Stimulated activated CD4-positive, alpha-beta T cell treated with anti-CD3 and anti-CD28 coated beads, TNF-alpha, amount 100 ng/mL, for 24 hours (primary cell): Measurements from ENCODE around the gene ULK1.
A peak's percentile ranks its signal among the peaks of the same experiment; 100 is the strongest.
"Not testable (repeated sequence)": the region's sequence is repeated elsewhere in the genome, so short reads cannot be mapped to it uniquely, and the experiment has no call there.

ENCODE experiments used
- DNase-seq, 3 experiments: peaks; one replicate each; pipeline ENCODE4 v3.0.0-alpha.2; 2020; ENCODE audit warnings: low read depth in 3 of 3

The ULK1 gene

DNA sequence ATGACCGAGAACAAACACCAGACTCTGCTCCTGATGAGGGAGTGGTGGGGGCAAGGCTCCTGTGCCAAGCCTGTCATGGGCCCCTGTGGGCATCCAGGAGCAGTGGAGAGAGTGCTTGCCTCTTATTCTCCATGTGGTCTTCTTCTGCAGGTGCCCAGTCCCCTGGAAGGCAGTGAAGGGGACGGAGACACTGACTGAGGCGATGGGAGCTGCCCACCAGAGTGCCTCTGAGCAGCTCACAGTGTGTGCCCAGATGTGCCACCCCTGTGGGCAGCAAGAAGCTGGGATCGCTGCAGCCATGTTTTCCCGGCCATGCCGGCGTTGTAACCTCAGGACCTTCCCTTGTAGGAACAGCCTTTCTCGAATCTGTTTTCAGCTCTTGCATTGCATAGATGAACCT, 49.0 kb downstream of the ULK1 start:
- DNase-seq, result no peak

DNA sequence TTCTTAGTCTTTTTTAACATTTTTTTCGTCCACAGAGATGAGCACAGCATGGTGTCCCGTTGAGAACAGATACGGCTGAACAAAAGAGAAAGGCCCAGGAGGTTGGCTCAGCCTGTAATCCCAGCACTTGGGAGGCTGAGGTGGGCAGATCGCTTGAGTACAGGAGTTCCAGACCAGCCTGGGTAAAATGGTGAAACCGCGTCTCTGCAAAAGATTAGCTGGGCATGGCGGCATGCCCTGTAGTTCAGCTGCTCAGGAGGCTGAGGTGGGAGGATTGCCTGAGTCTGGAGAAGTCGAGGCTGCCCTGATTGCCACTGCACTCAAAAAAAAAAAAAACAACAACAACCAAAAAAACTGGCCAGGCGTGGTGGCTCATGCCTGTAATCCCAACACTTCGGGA, 49.5 kb downstream of the ULK1 start:
- no peak for DNase-seq

DNA sequence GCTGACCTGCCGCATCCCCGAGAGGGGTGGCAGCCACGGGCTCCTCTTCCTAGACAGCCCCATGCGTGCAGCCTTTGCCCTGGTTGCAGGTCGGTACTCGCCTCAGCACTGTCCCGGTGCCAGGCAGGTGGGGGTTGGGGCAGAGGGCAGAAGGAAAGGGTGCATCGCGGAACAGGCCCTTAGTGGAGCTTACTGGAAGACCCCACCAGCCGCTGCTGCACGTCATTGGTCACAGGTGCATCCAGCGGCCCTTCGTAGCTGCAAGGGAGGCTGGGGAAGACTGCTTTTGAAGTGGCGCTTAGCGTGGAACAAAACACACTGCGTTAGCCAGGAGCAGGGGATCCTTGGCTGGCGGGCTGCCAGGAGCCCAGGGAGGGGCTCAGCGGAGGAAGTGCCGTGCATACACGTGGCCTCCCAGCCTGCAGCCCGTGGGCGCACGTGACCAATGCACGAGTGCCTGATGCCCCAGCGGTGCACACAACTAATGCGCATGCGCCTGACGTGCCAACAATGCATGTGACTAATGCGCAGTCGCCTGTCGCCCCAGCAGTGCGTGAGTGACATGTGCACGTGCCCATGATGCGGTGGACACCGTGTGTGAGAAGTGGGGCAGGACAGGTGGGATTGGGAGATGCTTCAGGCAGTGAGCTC, 50.3 kb downstream of the ULK1 start:
- no peak for DNase-seq

DNA sequence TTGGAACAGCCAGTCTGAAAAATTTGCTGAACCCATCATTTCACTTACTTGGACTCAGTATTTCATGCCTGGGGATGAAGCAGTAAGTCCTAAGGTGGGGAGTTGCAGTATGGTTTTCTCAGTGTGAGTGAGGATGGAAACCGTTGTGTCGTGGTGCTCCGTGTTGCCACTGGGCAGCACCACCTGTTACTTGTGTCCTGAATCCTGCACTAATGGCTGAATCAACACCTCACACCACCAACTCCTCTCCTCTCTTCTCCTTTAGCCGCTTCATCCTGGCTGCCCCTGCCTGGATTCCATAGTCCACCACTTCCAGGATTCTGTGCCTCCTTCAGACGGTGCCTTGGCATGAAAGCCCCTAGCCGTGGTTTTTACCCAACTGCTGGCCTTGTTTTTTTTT, 52.3 kb downstream of the ULK1 start:
- no peak for DNase-seq

DNA sequence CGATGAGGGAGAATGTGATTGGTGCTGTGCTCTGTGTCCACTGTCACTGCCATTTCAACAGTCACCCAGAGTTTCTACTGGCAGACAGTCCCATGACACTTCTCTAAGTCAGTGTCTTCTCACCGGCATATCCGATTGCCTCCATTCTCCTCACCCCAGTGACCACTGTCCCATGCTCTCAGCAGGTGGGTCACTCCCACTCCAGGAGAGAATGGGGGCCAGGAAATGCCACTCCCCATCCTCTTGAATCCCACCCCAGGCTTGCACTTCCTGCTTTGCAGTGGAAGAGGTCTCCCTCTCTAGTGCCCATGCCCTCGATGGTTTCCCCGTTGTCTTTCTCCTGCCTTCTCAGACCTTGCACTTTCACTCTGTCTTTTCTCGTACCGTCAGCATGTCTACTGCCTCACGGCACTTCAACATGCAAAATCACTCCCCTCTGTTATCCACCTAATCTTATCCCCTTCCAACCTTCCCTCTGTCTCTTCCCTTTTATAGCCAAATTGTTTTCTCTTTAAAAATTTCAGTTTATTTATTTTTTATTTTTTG, 53.1 kb downstream of the ULK1 start:
- no peak for DNase-seq

DNA sequence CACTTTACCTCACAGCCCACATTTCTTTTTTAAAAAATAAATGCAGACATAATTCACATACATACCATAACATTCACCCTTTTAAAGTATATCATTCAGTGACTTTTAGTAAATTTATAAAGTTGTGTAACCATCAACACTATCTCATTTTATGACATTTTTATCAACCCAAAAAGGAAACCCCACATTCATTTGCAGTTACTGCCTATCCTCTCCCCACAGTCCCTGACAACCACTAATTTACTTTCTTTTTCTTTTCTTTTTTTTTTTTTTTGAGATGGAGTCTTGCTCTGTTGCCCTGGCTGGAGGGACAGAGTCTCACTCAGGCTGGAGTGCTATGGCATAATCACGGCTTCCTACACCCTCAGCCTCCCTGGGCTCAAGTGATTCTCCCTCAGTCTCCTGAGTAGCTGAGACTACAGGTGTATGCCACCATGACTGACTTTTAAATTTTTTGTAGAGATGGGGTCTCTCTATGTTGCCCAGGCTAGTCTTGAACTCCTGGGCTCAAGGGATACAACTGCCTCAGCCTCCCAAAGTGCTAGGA, 53.8 kb downstream of the ULK1 start:
- DNase-seq, result no peak

DNA sequence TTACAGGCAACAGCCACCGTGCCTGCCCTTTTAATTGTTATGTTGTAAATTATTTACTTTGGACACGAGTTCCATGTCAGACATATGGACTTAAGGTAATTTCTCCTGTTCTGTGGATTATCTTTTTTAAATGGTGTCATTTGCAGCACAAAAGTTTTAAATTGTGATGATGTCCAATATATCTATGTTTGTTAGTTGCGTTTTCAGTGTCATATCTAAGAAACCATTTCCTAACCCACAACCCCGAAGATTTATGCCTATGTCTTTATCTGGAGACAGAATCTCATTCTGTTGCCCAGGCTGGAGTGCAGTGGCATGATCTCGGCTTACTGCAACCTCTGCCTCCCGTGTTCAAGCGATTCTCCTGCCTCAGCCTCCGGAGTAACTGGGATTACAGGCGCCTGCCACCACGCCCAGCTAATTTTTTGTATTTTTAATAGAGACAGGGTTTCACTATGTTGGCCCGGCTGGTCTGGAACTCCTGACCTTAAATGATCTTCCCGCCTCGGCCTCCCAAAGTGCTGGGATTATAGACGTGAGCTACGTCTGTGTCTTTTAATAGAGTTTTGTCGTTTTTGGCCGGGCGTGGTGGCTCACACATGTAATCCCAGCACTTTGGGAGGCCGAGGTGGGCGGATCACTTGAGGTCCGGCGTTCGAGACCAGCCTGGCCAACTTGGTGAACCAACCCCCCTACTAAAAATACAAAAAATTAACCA, 54.5 kb downstream of the ULK1 start:
- DNase-seq, result not testable (repeated sequence)

DNA sequence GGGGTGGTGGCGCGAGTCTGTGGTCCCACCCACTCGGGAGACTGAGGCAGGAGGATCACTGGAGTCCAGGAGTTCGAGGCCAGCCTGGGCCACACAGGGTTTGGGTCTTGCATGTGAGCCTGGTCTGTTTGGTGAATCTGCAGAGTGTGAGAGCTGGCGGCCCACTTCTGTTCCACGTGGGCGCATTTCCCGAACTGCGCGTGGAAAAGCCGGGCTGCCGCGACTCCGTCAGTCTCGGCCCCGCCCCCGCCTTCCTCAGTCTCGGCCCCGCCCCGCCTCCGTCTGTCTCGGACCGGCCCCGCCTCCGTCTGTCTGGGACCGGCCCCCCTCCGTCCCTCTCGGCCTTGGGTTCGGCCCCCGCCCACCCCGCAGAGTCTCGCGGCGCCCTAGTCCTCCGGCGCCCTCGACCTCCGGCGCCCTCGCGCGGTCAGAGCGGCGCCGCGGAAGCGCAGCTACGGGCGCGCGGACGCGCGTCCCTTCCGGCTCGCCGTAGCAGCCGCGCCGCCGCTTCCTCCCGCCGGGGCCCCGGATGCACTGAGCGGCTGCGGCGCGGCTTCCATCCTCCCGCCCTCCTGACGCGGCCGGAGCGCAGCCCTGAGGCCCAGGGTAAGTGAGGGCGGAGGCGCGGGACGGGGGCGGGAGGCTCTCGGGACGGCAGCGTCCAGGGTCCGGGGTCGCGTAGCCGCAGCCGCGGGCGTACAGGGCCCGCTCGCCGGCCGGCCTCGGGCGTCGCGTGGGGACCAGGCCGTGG, 55.2 kb downstream of the ULK1 start, which contains the start of gene EP400:
Gene EP400 (plus strand): TSS at position 512 of the 751 bp plus-strand sequence. CDS start 10,678 bp downstream, outside the sequence.
- DNase-seq, result peak; percentile 83 to 96 (median 92)

DNA sequence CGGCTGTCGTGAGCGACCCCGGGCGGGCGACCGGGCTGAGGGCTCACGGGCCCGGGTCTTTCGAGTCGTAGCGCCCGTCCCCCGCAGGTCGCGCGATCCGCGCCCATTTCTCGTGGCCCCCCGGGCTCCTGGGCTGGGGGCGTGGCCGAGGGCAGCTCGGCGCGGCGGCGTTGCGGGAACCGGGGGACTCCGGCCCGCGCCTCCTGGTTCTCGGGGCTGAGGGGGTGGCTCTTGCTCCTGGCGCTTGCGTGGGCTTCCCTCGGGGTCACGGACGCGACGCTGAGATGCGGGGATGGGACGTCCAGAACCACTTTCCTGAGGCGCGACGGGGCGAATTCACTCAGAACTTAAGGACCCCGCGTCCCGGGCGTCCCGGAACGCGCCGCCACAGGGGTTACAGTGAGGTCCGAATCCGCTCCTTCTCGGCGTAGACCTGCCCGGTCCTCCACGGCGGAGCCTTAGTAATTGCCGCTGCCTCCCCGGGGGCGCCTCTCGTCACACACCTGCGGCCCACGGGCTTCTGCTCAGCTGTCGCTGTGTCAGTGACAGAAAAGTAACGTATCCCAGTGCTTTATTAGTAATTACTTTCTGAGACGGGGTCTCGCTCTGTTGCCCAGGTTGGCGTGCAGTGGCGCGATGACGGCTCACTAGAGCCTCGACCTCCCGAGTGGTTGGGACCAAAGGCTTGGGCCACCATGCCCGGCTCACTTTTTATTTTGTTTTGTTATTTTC, 55.9 kb downstream of the ULK1 start:
- DNase-seq, result peak in 1 of 3 experiments; percentile 22

DNA sequence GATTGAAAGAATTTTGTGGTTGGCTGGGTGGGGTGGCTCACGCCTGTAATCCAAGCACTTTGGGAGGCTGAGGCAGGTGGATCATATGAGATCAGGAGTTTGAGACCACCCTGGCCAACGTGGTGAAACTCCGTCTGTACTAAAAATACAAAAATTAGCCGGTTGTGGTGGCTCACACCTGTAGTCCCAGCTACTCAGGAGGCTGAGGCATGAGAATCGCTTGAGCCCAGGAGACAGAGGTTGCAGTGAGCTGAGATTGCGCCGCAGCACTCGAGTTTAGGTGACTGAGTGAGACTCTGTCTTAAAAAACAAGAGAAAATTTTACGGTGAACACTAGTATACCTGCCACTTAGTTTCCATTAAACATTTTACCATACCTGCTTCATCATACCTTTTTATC, 59.4 kb downstream of the ULK1 start:
- not testable (repeated sequence) for DNase-seq

DNA sequence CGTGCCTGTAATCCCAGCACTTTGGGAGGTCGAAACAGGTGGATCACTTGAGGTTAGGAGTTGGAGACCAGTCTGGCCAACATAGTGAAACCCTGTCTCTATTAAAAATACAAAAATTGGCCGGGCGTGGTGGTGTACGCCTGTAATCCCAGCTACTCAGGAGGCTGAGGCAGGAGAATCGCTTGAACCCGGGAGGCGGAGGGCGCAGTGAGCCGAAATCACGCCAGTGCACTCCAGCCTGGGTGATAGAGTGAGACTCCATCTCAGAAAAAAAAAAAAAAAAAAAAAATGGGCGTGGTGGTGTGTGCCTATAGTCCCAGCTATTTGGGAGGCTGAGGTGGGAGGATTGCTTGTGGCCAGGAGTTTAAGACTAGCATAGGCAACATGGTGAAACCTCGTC, 60.0 kb downstream of the ULK1 start:
- DNase-seq, result not testable (repeated sequence)

DNA sequence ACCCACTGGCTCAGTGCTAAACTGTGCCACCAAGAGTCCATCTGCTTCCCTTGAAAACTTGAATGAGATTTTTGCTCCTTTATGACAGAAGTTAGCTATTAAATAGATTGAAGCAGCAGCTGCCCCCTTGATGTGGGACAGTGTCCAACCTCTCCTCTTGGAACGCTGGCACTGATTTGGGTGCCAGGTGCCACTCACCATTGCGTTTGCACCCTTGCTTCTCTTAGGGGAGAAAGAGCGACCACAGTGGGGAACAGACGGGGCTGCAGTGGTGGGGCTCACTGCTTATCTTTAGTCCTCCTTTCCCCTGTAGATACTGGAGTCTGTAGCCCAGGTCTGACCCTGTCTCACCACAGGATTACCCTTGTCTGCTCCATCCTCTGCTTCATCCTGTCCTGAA, 64.7 kb downstream of the ULK1 start:
- DNase-seq, result no peak

DNA sequence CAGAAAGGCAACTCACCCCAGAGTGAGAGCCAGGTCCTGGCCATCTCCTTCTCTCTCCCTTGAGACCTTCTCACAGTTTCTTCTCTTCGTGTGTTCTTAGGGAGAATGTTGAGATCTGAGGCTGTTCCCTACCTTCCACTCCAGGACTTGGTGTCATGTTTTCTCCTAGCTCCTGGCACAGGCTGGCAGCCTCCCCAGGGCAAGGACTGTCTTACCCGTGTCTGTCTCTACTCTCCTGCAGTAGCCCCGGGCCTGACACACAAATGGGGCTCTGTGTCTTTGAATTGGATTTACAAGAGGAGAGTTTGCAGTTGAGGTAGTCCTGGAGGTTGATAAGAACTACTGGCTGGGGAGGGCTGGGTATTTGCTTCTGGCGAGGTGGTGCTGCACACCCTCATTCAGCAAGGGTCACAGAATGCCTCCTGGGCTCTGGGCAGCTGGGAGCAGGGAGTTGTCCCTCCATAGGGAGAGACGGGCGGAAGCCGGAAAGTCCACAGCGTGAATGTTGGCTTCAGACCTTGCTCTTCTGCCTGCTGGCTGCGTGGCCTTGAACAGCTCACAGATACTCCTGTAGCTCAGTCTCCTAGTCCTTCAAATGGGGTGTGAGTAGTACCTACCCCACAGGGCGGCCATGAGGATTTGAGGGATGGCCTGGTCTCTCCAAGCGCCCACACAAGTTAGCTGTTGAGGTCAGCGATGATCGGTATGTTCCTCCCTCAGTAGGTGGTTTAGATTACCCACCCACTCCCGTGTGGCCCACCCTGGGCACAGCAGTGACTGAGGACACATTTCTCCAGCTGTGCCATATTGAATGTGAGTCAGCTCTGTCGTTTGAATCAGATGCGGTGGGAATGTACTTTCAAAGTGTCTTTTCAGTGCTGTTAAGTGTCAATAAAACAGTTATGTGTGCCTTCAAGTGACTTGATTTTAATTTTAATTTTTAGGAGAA, 65.5 kb downstream of the ULK1 start:
- DNase-seq, result no peak

DNA sequence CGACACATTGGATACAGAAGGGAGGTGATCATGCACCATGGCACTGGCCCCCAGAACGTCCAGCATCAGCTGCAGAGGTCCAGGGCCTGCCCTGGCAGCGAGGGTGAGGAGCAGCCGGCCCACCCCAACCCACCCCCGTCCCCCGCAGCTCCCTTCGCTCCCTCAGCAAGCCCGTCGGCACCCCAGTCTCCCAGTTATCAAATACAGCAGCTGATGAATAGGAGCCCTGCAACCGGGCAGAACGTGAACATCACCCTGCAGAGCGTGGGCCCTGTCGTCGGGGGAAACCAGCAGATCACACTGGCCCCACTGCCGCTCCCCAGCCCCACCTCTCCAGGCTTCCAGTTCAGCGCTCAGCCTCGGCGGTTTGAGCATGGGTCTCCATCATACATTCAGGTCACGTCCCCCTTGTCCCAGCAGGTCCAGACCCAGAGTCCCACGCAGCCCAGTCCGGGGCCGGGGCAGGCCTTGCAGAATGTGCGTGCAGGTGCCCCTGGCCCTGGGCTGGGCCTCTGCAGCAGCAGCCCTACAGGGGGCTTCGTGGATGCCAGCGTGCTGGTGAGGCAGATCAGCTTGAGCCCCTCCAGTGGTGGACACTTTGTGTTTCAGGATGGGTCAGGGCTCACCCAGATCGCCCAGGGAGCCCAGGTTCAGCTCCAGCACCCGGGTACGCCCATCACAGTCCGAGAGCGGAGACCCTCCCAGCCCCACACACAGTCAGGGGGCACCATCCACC, 66.3 kb downstream of the ULK1 start:
- DNase-seq, result not testable (repeated sequence)

DNA sequence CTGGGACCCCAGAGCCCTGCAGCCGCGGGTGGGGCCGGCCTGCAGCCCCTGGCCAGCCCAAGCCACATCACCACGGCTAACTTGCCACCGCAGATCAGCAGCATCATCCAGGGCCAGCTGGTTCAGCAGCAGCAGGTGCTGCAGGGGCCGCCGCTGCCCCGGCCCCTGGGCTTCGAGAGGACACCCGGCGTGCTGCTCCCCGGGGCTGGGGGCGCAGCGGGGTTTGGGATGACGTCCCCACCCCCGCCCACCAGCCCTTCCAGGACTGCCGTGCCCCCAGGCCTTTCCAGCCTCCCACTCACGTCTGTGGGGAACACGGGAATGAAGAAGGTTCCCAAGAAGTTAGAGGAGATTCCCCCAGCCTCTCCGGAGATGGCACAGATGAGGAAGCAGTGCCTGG, 66.9 kb downstream of the ULK1 start:
- DNase-seq, result not testable (repeated sequence)

DNA sequence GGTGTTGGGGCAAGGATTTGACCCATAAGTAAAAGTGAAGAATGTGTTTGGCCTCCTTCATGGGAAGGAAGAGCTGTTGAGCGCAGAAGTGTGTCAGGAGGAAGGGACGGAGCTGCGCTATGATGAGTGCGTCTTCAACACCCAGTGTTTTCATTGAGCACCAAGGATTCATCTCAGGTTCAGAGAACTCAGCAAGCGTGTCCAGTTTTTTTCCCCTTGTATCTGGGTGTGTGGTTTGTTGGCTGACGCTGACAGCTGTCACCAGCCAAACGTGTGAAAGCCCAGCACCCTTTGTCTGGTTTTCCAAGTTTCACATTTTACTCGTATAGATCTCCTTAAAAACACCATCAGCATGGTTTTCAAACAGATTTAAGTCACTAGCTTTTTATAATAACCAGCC, 67.6 kb downstream of the ULK1 start:
- DNase-seq, result no peak

DNA sequence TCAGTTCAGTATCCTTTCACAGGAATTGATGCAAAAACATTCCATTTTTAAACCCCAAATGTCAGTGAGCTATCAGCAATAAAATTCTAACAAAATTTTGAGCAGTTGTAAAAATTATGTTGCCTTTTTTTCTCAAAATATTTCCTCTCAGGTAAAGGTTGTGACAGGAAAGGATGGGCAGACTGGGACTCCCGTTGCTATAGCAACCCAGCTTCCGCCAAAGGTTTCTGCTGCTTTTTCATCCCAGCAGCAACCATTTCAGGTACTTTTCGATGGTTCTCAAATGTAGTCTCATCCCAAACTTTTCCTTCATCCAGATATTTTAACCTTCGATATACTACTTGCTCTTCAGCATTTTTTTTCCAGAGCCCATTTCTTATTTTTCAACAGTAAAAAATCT, 69.0 kb downstream of the ULK1 start:
- DNase-seq, result no peak

DNA sequence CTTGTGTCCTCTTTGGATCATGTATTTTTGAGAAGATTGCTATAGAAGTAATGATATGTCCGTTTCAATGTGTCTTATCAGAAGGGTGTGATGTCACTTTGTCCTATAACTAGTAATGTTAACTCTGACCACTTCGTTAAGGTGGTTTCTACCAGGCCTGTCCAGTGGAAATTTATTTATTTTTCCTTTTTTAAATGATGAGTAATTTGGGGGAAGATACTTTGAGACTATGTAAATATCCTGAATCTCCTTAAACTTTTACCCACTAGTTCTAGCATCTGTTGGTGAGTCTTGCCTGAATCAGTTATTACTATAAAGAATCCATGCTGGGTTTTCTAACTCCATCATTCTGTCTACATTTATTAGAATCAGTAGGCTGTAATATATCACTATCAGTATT, 70.7 kb downstream of the ULK1 start:
- no peak for DNase-seq

DNA sequence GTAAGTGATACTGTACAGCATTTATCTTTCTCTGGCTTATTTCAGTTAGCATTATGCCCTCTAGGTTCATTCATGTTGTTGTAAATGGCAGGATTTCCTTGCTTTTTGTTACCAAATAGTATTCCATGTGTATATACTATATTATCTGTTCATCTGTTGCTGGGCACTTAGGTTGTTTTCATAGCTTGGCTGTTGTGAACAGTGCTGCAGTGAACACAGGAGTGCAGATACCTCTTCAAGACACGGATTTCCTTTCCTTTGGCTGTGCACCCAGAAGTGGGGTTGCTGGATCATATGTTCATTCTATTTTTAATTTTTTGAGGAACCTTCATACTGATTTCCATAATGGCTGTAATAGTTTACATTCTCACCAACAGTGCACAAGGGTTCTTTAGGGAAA, 76.8 kb downstream of the ULK1 start:
- no peak for DNase-seq
